ENCODE data around the gene QSOX1.

Gene QSOX1

GRCh38 chr1:180179162-180179957, 24.7 kb downstream of the QSOX1 start:
- no peak overlapping the region for H3K4me3 ChIP-seq (replicated peaks; ENCODE audit: low read depth, low read length)
- no peak for DNase-seq (ENCODE audit: extremely low read depth, low read depth)

GRCh38 chr1:180181048-180181447, 26.4 kb downstream of the QSOX1 start:
- H3K4me3 ChIP-seq (replicated peaks; ENCODE audit: low read depth, low read length) = no peak overlapping the region
- no peak for DNase-seq (ENCODE audit: extremely low read depth, low read depth)
- TF ChIP-seq, protein P1, sequence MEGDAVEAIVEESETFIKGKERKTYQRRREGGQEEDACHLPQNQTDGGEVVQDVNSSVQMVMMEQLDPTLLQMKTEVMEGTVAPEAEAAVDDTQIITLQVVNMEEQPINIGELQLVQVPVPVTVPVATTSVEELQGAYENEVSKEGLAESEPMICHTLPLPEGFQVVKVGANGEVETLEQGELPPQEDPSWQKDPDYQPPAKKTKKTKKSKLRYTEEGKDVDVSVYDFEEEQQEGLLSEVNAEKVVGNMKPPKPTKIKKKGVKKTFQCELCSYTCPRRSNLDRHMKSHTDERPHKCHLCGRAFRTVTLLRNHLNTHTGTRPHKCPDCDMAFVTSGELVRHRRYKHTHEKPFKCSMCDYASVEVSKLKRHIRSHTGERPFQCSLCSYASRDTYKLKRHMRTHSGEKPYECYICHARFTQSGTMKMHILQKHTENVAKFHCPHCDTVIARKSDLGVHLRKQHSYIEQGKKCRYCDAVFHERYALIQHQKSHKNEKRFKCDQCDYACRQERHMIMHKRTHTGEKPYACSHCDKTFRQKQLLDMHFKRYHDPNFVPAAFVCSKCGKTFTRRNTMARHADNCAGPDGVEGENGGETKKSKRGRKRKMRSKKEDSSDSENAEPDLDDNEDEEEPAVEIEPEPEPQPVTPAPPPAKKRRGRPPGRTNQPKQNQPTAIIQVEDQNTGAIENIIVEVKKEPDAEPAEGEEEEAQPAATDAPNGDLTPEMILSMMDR (IDR thresholded peaks at IDR 0.05; ENCODE audit: low read depth, low read length, missing control alignments) = peak; percentile 45

More at GRCh38 chr1:180179162-180179957, 24.7 kb downstream of the QSOX1 start:
- TF ChIP-seq, protein P1 (IDR thresholded peaks at IDR 0.05; ENCODE audit: low read depth, low read length, missing control alignments) = no peak

DNA sequence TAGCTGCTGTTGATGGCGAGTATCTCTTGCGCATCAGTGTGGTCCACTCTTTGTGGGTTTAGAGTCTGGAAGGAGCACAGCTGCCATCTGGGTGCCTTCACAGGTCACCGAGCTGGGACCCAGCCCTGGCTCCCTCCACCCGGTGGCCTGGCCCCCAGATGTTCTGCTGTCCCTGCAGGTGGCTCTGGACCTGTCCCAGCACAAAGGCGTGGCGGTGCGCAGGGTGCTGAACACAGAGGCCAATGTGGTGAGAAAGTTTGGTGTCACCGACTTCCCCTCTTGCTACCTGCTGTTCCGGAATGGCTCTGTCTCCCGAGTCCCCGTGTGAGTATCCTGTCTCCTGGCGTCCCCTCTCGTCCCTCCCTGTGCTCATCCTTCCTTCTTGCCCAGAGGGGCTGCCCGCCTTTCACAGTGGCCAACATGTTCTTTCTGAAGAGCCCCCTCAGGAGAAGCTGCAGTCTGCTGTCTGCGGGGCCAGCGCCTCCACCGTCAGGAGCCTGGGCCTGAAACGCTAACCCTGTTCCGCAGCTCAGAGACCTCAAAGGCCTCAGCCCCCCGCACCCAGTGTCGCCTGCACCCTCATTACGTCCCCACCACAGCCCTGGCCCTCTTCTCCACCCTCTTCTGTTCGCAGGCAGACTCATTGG, 27.4 kb downstream of the QSOX1 start:
- TF ChIP-seq, protein P1 (IDR thresholded peaks at IDR 0.05; ENCODE audit: low read depth, low read length, missing control alignments) = no peak
- H3K4me3 ChIP-seq (replicated peaks; ENCODE audit: low read depth, low read length) = no peak overlapping the region
- no peak for DNase-seq (ENCODE audit: extremely low read depth, low read depth)

DNA sequence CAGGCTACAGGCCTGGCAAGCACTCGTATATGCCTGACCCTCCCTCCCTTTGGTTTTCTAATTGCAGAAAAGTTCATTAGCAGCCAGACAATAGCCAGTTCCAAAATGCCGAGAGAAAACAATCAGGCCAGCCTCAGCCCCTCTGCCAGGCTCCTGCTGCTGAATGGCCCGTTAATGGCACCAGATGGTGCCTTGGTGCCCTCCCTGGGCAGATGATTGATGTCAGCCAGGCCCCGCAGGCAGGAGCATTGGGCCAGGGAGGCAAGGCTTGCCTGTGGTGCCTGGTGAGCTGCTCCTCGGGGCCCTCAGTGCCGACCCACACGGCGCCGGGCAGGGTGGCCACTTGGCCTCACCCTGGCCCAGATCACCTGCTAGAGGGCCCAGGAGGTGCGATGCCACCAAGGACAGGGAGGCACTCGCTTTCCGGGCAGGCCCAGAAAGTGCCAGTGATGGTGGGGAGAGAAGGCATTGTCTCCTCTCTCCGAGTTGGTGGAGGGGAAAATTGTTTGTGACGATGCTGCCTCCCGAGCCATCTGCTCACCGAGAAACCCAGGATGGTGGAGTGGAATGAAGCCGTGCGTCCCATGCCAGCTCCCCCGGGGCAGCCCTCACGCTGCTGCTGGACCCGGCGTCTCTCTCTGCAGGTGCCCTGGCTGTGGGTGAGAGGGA, 28.1 kb downstream of the QSOX1 start:
- no peak overlapping the region for H3K4me3 ChIP-seq (replicated peaks; ENCODE audit: low read depth, low read length)
- TF ChIP-seq, protein P1 (IDR thresholded peaks at IDR 0.05; ENCODE audit: low read depth, low read length, missing control alignments) = no peak
- DNase-seq (ENCODE audit: extremely low read depth, low read depth) = no peak

- no peak for DNase-seq (ENCODE audit: extremely low read depth, low read depth)
- TF ChIP-seq, protein P1 (IDR thresholded peaks at IDR 0.05; ENCODE audit: low read depth, low read length, missing control alignments) = no peak
- H3K4me3 ChIP-seq (replicated peaks; ENCODE audit: low read depth, low read length) = no peak overlapping the region
Observed at GRCh38 chr1:180183426-180183825, 28.8 kb downstream of the QSOX1 start.

- no peak overlapping the region for H3K4me3 ChIP-seq (replicated peaks; ENCODE audit: low read depth, low read length)
- no peak for DNase-seq (ENCODE audit: extremely low read depth, low read depth)
- TF ChIP-seq, protein P1 (IDR thresholded peaks at IDR 0.05; ENCODE audit: low read depth, low read length, missing control alignments) = no peak
Observed at GRCh38 chr1:180184041-180184440, 29.4 kb downstream of the QSOX1 start.

All from HFF-Myc (cell line).